SK-N-SH treated with all-trans-retinoic acid at 6 μM for 48 hours (cell line): Measurements from ENCODE around the gene CLTCL1.

ENCODE experiments used
- BACH2 ChIP-seq: fragments of 250-450 bp; sonication (Bioruptor Pico); IDR thresholded peaks from 2 replicates; pipeline ENCODE4 v1.9.0; 2021; ENCODE audit warnings: mild to moderate bottlenecking, borderline replicate concordance
- ESRRG ChIP-seq: fragments of 250-450 bp; sonication (Bioruptor Pico); IDR thresholded peaks from 2 replicates; pipeline ENCODE4 v1.6.1; 2021; ENCODE audit warnings: mild to moderate bottlenecking
- ISL1 ChIP-seq: fragments of 250-450 bp; sonication (Bioruptor Pico); IDR thresholded peaks from 2 replicates; pipeline ENCODE4 v2.1.2; 2022; ENCODE audit warnings: mild to moderate bottlenecking, moderate library complexity
- PATZ1 ChIP-seq: fragments of 250-450 bp; sonication (Bioruptor Pico); IDR thresholded peaks from 2 replicates; pipeline ENCODE4 v1.8.0; 2020; ENCODE audit warnings: mild to moderate bottlenecking, moderate library complexity, borderline replicate concordance
- RARB ChIP-seq: fragments of 250-450 bp; sonication (Bioruptor Pico); IDR thresholded peaks from 2 replicates; pipeline ENCODE4 v1.8.0; 2021; ENCODE audit warnings: mild to moderate bottlenecking, moderate library complexity
- TCF4 ChIP-seq: fragments of 250-450 bp; sonication (Bioruptor Pico); IDR thresholded peaks from 2 replicates; pipeline ENCODE4 v1.8.0; 2021; ENCODE audit warnings: mild to moderate bottlenecking, moderate library complexity, borderline replicate concordance
- ZFP30 ChIP-seq: fragments of 450-650 bp; formaldehyde crosslinking; IDR thresholded peaks from 2 replicates; pipeline ENCODE4 v1.5.0; 2022; ENCODE audit warnings: mild to moderate bottlenecking, moderate library complexity
- ZNF565 ChIP-seq: fragments of 450-650 bp; formaldehyde crosslinking; conservative IDR thresholded peaks from 2 replicates; pipeline ENCODE4 v1.5.0; 2020; ENCODE audit warnings: low read depth, mild to moderate bottlenecking, moderate library complexity
- TF ChIP-seq, protein P1 (sequence below): fragments of 250-450 bp; sonication (Bioruptor Pico); IDR thresholded peaks from 2 replicates; pipeline ENCODE4 v1.5.1; 2020; ENCODE audit warnings: low read depth, mild to moderate bottlenecking, moderate library complexity

- TF ChIP-seq BACH2 (CRISPR knock-in tag) (no peak), RARB (CRISPR knock-in tag) (no peak), ZNF565 (no peak), ESRRG (no peak), TCF4 (CRISPR knock-in tag) (no peak), PATZ1 (no peak), ZFP30 (no peak), ISL1 (CRISPR knock-in tag) (no peak)
- TF ChIP-seq, protein P1, sequence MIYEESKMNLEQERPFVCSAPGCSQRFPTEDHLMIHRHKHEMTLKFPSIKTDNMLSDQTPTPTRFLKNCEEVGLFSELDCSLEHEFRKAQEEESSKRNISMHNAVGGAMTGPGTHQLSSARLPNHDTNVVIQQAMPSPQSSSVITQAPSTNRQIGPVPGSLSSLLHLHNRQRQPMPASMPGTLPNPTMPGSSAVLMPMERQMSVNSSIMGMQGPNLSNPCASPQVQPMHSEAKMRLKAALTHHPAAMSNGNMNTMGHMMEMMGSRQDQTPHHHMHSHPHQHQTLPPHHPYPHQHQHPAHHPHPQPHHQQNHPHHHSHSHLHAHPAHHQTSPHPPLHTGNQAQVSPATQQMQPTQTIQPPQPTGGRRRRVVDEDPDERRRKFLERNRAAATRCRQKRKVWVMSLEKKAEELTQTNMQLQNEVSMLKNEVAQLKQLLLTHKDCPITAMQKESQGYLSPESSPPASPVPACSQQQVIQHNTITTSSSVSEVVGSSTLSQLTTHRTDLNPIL: no peak
These were observed 61.9 kb downstream of the CLTCL1 start for GRCh38 chr22:19229600-19229999.
